GM19193 (cell line): ENCODE results near the gene AATF.

Experiments used
- POLR2A ChIP-seq: IDR thresholded peaks from 4 replicates; pipeline ENCODE4 v1.6.1; 2011; ENCODE audit not compliant: insufficient read depth, insufficient read length; ENCODE audit errors: extremely low read depth

AATF gene

GRCh38 chr17:37031493-37032083 lies 82.8 kb downstream of the AATF start:
- TF ChIP-seq POLR2A, result no peak

DNA sequence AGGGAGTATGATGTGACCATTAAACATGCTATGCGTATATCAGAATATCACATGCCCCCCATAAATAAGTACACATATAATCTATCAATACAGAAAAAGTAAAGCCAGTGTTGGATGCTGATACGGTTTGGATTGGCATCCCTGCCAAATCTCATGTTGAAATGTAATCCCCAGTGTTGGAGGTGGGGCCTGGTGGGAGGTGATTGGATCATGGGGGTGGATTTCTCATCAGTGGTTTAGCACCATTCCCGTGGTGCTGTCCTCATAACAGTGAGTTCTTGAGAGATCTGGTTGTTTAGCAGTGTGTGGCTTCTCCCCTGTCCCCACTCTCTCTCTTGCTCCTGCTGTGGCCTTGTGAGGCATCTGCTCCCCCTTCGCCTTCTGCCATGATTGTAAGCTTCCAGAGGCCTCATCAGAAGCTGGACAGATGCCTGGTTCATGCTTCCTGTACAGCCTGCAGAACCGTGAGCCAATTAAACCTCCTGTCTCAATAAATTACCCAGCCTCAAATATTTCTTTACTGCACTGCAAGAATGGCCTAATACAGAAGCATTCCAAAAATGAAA lies 88.9 kb downstream of the AATF start:
- TF ChIP-seq POLR2A, result no peak

DNA sequence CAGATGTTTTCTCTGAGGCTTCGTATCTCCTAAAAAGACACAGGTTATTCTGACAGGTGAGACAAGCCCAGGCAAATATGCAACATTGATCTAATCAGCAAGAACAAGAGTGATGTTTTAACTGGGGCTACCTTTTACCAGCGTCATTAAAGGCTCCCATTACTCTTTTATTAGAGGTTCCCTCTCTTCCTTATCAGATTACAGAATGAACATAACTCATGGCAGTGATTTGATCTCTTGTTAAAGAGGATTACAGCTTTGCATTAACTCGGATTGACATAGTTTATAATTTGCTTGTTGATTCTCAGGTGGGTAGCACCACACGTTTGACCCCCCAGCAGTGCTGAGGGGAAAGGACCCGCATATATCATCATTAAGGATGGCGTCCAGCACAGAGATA lies 90.5 kb downstream of the AATF start:
- no peak for TF ChIP-seq POLR2A

DNA sequence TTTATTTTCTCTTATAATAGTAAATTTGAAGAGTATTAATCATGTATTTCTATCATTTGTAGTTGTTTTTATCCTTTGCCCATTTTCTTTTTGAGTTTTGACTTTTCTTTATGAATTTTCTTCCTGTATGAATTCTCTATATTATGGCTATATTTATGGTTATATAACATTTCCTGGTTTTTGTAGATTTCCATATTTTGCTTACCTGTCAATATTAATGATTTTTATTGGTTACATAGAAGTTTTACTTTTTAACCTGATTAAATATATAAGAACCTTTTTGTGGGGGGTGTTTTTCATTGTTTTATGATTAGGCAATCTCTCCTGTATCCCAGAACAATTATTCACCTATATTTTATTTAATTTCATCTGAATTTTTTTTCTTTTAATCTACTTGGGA lies 93.2 kb downstream of the AATF start:
- no peak for TF ChIP-seq POLR2A

DNA sequence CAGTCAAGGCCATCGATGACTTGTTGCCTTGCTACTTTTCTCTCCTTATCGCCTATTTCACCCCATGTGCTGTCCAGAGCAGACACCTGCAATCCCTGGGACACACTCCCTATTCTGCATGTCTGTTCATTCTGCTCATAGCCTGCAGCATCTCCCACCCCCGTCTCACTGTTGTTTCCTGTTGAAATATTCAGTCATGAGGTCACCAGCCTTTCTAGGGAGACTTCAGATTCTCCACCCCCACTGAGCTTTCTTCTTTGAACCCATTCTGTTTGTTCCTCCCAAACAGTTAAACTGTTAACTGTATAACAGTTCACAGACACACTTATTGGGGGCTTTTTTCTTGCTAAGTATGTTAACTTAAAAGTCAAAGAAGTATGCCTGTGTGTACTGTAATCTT lies 94.4 kb downstream of the AATF start:
- TF ChIP-seq POLR2A, result no peak

DNA sequence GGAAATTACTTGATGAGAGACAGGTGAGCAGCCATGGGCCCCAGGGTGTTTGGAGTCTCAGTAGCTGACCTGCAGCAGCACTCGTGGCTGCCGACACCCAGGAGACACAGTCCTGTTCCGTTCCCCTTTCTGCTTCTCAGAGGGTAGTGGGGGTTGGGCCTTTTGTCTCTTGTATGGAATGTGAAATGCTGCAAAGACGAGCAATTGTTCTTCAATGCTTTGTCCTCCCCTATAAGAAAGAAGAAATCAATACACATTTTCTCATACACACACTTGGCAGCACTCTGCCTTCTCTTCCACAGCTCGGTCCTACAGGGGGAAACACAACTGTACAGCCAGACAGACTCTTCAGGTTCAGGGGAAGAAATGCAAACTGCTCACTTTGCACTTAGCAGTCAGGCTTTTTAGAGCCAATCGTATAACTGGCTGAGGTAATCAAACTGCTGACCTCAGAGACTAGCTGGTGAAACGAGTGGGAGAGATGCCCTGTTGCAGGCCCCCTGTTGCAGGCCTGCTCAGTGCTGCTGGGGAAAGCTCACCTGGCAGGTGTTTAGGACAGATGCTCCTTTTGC lies 96.7 kb downstream of the AATF start:
- no peak for TF ChIP-seq POLR2A

DNA sequence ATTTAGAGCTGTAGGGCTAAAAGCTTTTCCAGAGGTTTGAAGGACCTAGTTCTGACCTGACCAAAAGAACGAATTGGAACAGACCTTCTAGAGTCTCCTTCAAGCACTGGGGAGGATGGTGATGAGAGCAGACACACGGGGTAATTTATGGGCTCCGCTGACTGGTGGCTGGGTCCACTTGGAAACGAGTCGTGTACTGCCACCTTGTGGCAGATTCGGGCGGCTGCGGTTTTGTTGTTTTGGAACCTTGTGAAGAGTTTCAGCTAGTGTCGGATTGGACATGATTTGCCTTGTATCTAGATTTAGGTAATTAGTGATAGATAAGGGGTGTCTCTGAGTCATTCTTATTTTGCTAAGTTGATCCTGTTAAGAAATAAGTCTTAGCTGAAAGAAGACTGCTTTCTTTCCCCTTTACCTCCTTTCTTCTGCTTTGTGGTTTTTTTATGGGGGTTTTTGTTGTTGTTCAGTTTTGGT lies 98.9 kb downstream of the AATF start:
- TF ChIP-seq POLR2A, result no peak

DNA sequence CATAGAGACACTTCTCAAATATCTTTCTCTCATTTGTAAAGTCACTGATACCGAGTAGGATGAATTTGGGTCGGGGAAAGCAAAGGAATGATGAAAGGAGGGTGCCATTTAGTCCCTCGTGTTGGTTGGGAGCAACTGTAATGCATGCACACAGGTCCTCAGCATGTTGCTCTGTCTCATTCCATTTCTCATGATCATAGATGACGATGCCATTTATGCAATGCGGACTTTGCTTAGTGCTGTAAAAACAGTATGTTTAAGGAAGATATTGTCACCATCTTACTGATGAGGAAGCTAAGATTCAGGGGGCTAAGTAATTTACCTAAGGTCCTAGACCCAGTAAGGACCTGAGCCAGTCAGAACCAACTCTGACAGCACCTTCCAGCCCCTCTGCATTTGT lies 100.1 kb downstream of the AATF start:
- no peak for TF ChIP-seq POLR2A

DNA sequence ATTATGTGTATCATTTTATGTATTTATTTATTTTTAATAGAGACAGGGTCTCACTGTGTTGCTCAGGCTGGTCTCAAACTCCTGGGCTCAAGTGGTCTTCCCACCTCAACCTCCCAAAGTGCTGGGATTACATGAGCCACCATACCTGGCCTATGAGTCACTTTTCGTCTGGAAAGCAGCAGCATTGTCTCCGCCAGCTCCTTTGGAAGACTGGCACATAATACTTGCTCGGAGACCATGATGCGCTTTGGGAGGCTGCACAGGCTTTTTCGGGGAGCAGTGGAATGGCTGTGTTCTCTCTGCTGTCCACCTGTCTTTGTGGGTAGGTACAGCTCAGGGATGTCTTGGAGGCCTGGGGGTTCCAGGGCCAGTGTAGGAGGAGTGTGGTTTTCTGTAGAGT lies 102.2 kb downstream of the AATF start:
- TF ChIP-seq POLR2A, result no peak

- no peak for TF ChIP-seq POLR2A
Measured at GRCh38 chr17:37051381-37051780, 102.6 kb downstream of the AATF start.

GRCh38 chr17:37051833-37052232 lies 103.1 kb downstream of the AATF start:
- no peak for TF ChIP-seq POLR2A

DNA sequence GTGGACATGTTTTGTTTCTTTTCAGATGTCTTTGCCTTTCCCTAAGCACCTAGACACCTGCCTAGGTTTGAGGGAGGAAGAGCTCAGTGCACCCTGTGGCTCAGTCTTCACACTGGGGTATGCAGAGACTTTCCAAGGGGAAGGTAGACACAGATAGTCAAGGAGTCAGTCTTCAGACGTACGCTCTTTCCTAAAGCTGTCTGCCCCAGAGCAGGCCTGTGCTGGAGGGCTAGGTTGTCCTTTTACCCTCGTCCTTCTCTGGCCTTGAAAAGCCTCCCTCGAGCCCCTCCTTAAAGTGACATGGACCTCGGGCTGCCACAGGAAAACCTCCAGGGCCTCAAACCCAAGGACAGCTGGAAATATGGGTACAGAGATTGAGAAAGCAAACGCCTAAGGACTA lies 103.7 kb downstream of the AATF start:
- TF ChIP-seq POLR2A, result no peak

GRCh38 chr17:37054894-37055293 lies 106.1 kb downstream of the AATF start:
- TF ChIP-seq POLR2A, result no peak

- TF ChIP-seq POLR2A, result no peak
Measured at GRCh38 chr17:37056622-37057021, 107.9 kb downstream of the AATF start.

DNA sequence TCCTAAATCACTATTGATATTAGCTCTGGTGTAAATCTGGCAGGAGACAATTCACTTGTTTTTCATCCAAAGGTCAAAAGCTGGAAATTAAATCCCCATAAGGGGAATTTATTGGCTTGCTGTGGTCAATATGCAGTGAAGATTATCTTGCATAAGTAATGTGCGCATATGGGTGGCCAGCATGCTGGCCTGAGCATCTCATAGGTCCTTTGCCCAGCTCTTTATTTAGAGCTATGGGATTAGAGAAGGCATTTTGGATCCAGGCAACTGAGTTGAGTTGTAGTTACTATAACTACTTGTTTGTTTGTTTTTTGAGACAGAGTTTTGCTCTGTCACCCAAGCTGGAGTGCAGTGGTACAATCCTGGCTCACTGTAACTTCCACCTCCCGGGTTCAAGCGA lies 110.7 kb downstream of the AATF start:
- no peak for TF ChIP-seq POLR2A

- no peak for TF ChIP-seq POLR2A
Measured at GRCh38 chr17:37060094-37060493, 111.3 kb downstream of the AATF start.

- TF ChIP-seq POLR2A, result no peak
Measured at GRCh38 chr17:37060928-37061327, 112.2 kb downstream of the AATF start.

GRCh38 chr17:37062021-37062420 lies 113.3 kb downstream of the AATF start:
- TF ChIP-seq POLR2A, result no peak

DNA sequence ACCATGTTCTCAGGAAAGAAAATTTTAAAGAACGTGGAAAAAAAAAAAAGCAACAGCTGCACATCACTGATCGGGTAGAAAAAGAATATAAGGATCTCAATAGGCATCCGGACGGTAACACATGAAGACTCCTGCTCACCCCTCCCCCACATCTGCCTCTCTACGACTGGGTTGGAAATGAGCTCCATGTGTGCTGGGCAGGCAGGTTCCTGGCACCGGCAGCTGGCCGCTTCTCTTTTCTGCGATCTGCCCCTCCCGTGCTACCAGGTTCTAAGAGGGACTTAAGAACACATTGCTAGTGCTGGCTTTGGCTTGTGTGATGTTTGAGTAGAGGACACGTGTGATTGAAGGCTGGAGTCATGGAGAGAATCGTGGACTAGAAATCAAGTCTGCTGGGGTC lies 115.5 kb downstream of the AATF start:
- no peak for TF ChIP-seq POLR2A
